ENCODE measurements around the gene MAPK6. TPM values are rescaled to one million over a fixed set of nuclear protein-coding genes. Genes with fewer than 3 reads are reported as not detected.

Gene MAPK6
- total and polyA plus RNA-seq, 9 of the 15 experiments (the other 6 are each of a cell fraction or from before 2014, with no cell fraction given): 28.5 to 97.1 (median 74.0) TPM

GRCh38 chr15:52019394-52020220 lies 588 bp downstream of the MAPK6 start (continued):
- TF ChIP-seq MEF2A (IDR thresholded peaks at IDR 0.05; ENCODE audit: control insufficient read depth, low read depth, low read length): no peak
- no peak for TF ChIP-seq ESRRB (CRISPR knock-in tag; IDR thresholded peaks at IDR 0.05; ENCODE audit: borderline replicate concordance)
- no peak for TF ChIP-seq HIVEP1 (CRISPR knock-in tag; IDR thresholded peaks at IDR 0.05)
- no peak for TF ChIP-seq CEBPZ (IDR thresholded peaks at IDR 0.05; ENCODE audit: borderline replicate concordance, low read depth, low read length)
- TF ChIP-seq SAFB (IDR thresholded peaks at IDR 0.05; ENCODE audit: borderline replicate concordance, low read depth, low read length): peak; percentile 71; the same call in 1 of the 2 replicates
- TF ChIP-seq GATAD2B (IDR thresholded peaks at IDR 0.05; ENCODE audit: borderline replicate concordance): peak; percentile 65; the same call in 1 of the 2 replicates
- TF ChIP-seq ZNF589 (CRISPR knock-in tag; IDR thresholded peaks at IDR 0.05; ENCODE audit: low read depth): no peak
- peak; percentile 69 for TF ChIP-seq PML (IDR thresholded peaks at IDR 0.05; ENCODE audit: low read length)
- no peak for TF ChIP-seq ZNF707 (CRISPR knock-in tag; conservative IDR thresholded peaks at IDR 0.05)
- TF ChIP-seq CBX5 (IDR thresholded peaks at IDR 0.05; ENCODE audit: borderline replicate concordance, low read depth): no peak
- peak; percentile 81 for TF ChIP-seq SAP30 (IDR thresholded peaks at IDR 0.05; ENCODE audit: borderline replicate concordance, insufficient read depth, low read depth, low read length, poor library complexity, severe bottlenecking)
- TF ChIP-seq SMARCA4 (IDR thresholded peaks at IDR 0.05): peak; percentile 31; the same call in 1 of the 2 replicates
- TF ChIP-seq STAG1 (CRISPR knock-in tag; IDR thresholded peaks at IDR 0.05; ENCODE audit: borderline replicate concordance): no peak
- TF ChIP-seq HMGXB4 (CRISPR knock-in tag; IDR thresholded peaks at IDR 0.05): no peak
- no peak for TF ChIP-seq TEAD2 (tag; IDR thresholded peaks at IDR 0.05)
- TF ChIP-seq PHF21A (IDR thresholded peaks at IDR 0.05; ENCODE audit: borderline replicate concordance, low read depth): 0 out of 2 replicates have a peak, but pooled peaks have one; percentile 23
- TF ChIP-seq HCFC1 (IDR thresholded peaks at IDR 0.05; ENCODE audit: low read depth, low read length): peak; percentile 38; the same call in 1 of the 2 replicates
- TF ChIP-seq CHD1 (IDR thresholded peaks at IDR 0.05; ENCODE audit: low read length): peak; percentile 84
- TF ChIP-seq CBX2 (IDR thresholded peaks at IDR 0.05; ENCODE audit: insufficient read depth, low read length, poor library complexity, severe bottlenecking): no peak
- TF ChIP-seq YBX1 (IDR thresholded peaks at IDR 0.05): no peak
- no peak for TF ChIP-seq CHD2 (IDR thresholded peaks at IDR 0.05; ENCODE audit: low read depth, low read length)
- TF ChIP-seq SP2 (IDR thresholded peaks at IDR 0.05; ENCODE audit: extremely low read depth, low read depth, low read length, poor library complexity, severe bottlenecking): no peak
- TF ChIP-seq ZNF785 (CRISPR knock-in tag; IDR thresholded peaks at IDR 0.05): no peak
- TF ChIP-seq SMARCB1 (IDR thresholded peaks at IDR 0.05; ENCODE audit: insufficient read length, low read depth): no peak
- no peak for TF ChIP-seq ZNF316 (IDR thresholded peaks at IDR 0.05)

Data from K562 (cell line).